ENCODE measurements around the gene CERCAM. TPM values are rescaled to one million over a fixed set of nuclear protein-coding genes. Genes with fewer than 3 reads are reported as not detected.

Gene CERCAM
- total and polyA plus RNA-seq, 3 donors from 2014 or later, result 19.7 to 26.0 (median 21.7) TPM

DNA sequence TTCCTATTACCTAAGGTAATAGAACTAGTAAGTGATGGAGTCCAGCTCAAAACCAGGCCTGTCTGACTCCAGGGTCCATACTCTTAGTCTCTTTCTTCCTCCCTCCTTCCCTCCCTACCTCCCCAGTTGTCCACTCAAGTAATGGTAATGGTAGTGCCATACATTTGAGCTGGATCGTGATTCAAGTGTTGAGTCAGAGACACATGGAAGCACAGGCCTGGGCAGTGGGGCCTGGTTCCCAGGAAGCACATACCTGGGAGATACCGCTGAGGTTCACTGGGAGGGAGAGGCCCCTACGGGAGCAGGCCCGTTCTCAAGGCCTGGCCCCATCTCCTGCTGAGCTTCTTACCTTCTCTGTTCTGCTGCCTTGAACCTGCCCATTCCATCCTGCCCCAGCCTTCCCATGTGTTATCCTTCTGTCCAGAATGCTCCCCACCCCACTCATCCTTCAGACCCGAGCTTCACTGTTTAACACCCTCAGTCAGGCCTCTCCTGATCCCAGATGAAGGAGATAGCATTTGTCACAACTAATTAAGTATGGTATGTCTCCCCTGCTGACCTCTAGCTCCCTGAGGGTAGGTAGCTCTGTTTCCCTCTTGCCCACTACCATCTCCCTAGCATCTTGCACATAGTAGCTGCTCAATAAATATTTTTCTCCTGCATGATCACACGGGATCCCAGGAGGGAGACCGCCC lies 35.7 kb upstream of the CERCAM start:
- H3K27ac ChIP-seq, result no peak overlapping the region
- 90 to 92% methylated on average over 7 of the region's 7 CpGs for WGBS, 2 donors
- H3K4me3 ChIP-seq, result no peak overlapping the region
- DNase-seq, result no peak
- no peaks in the 10 kb centered on the region for H3K36me3 ChIP-seq (ENCODE audit: low read depth, missing control alignments)
- no peaks in the 10 kb centered on the region for H3K27me3 ChIP-seq
- no peaks in the 10 kb centered on the region for H3K4me1 ChIP-seq
- intact Hi-C loops (cut with DNase I; ENCODE audit: low total_unique reads), result no loop called here
- TF ChIP-seq, protein P1, sequence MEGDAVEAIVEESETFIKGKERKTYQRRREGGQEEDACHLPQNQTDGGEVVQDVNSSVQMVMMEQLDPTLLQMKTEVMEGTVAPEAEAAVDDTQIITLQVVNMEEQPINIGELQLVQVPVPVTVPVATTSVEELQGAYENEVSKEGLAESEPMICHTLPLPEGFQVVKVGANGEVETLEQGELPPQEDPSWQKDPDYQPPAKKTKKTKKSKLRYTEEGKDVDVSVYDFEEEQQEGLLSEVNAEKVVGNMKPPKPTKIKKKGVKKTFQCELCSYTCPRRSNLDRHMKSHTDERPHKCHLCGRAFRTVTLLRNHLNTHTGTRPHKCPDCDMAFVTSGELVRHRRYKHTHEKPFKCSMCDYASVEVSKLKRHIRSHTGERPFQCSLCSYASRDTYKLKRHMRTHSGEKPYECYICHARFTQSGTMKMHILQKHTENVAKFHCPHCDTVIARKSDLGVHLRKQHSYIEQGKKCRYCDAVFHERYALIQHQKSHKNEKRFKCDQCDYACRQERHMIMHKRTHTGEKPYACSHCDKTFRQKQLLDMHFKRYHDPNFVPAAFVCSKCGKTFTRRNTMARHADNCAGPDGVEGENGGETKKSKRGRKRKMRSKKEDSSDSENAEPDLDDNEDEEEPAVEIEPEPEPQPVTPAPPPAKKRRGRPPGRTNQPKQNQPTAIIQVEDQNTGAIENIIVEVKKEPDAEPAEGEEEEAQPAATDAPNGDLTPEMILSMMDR (IDR thresholded peaks at IDR 0.05), result no peak
- H3K9me3 ChIP-seq, result no peaks in the 10 kb centered on the region

DNA sequence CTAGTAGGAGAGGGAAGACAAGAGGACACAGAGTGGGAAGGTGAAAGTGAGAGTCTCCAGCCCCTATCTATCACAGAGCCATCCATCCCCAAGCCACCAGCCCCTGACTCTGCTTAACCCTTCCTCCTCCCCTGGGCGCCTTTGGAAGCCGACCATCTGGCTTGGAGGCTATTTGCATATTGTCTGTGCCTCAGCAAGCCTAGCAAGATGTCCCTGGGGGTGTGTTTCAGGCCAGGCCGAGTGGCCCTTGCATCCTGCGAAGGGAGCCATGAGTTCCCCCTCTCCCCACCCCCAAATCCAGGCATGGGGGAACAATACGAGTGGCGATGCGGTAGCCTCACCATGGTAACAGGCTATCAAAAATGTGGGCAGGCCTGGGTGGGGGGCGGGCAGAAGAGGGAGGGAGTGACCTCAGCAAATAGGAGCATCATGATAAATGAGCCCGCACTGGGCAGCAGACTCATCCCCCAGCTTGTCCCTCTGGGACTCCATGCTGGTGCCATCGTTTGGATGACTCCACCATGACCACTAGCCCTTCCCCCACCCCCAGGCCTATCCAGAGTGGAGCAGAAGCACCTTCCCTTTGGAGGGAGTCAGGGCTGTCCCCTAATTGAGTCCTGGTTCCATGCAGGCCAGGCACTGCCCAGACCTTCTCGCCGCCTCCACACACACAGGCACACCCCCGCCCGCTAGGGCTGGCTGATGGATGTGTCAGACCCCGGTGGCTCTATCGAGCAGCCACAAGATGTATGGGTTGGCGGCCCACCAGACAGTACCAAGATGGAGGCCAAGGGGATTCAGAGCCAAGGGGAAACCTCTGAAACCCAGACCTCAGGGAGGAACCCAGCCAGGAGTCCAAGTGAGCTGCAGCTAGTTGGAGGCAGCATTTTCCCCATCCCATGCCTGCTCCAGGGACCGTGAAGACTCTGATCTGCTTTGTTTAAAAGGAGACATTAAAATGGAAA lies 34.9 kb upstream of the CERCAM start:
- H3K27ac ChIP-seq, result no peak overlapping the region
- intact Hi-C loops (cut with DNase I; ENCODE audit: low total_unique reads), result no loop called here
- no peaks in the 10 kb centered on the region for H3K36me3 ChIP-seq (ENCODE audit: low read depth, missing control alignments)
- no peaks in the 10 kb centered on the region for H3K27me3 ChIP-seq
- no peak for DNase-seq
- H3K9me3 ChIP-seq, result no peaks in the 10 kb centered on the region
- TF ChIP-seq, protein P1 (IDR thresholded peaks at IDR 0.05), result no peak
- H3K4me3 ChIP-seq, result no peak overlapping the region
- 76 to 89% methylated on average over 9 to 18 of the region's 18 CpGs for WGBS, 2 donors
- H3K4me1 ChIP-seq, result no peaks in the 10 kb centered on the region

DNA sequence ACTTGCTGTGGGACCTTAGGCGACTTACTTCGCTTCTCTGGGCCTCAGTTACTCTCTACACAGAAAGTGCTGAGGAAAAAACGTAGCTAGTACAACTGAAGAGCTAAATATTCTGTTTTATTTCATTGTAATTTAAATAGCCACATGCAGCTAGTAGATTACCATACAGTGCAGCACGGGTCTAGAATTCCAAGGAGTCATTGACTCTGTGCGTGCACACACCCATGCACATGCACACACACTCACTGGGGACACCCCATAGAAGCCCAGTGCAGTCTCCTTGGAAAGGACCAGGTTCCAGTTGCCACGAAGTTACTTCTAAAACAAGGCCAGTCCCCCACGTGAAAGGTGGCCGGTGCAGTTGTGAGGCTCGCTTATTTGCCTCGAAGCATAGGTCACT lies 32.5 kb upstream of the CERCAM start:
- DNase-seq, result no peak
- no peak overlapping the region for H3K27ac ChIP-seq
- no peaks in the 10 kb centered on the region for H3K27me3 ChIP-seq
- no peaks in the 10 kb centered on the region for H3K36me3 ChIP-seq (ENCODE audit: low read depth, missing control alignments)
- no peaks in the 10 kb centered on the region for H3K9me3 ChIP-seq
- TF ChIP-seq, protein P1 (IDR thresholded peaks at IDR 0.05), result no peak
- TF ChIP-seq POLR2A (IDR thresholded peaks at IDR 0.05), result no peak
- intact Hi-C loops (cut with DNase I; ENCODE audit: low total_unique reads), result no loop called here
- H3K4me3 ChIP-seq, result no peak overlapping the region
- no peaks in the 10 kb centered on the region for H3K4me1 ChIP-seq
- 88 to 94% methylated on average over 9 to 10 of the region's 10 CpGs for WGBS, 2 donors

DNA sequence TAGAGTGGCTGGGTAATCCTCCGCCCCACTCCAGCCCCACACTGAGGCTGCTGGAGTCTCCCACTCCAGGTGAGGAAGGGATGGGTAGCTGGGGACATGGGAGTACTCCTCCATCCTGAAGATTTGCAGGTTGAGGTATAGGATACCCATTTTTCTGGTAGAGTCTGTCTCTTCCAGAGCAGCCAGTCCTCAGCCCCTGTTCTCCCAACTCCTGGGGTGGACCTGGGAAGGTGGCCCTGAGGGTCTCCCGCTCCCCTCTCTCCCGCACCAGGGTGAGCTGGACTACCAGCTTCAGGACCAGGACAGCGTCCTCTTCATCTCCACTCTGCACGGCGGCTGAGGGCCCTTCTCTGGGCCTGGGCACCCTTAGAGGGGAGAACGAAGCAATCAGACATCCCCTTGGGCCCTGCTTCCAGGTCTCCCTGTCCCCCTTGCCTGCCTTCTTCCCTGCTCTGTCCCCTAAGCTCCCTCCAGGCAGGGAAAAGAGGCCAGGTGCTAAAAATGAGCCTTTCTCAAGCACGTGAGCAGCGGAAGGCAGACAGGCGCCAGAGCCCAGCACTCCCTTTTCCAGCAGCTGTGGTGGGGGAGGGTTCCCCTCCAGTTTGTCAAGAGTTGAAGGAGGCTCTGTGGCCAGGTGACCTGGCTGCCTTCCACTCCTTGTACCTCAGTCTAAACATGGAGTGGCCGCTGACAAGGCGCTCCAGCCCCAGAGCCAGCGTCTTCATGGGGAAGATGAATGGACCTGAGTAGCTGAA lies 31.1 kb upstream of the CERCAM start:
- H3K27ac ChIP-seq, result no peak overlapping the region
- DNase-seq, result no peak
- H3K36me3 ChIP-seq (ENCODE audit: low read depth, missing control alignments), result no peaks in the 10 kb centered on the region
- no peaks in the 10 kb centered on the region for H3K4me1 ChIP-seq
- no peak overlapping the region for H3K4me3 ChIP-seq
- WGBS, 2 donors, result 77 to 90% methylated on average over 9 to 13 of the region's 13 CpGs
- H3K9me3 ChIP-seq, result no peaks in the 10 kb centered on the region
- H3K27me3 ChIP-seq, result no peaks in the 10 kb centered on the region
- TF ChIP-seq, protein P1 (IDR thresholded peaks at IDR 0.05), result no peak
- TF ChIP-seq POLR2A (IDR thresholded peaks at IDR 0.05), result no peak
- intact Hi-C loops (cut with DNase I; ENCODE audit: low total_unique reads), result no loop called here
